GM23248 (cell line): ENCODE data around the gene PDZRN4. TPM values are rescaled to one million over a fixed set of nuclear protein-coding genes. Genes with fewer than 3 reads are reported as not detected.
"Not testable (repeated sequence)": the region's sequence is repeated elsewhere in the genome, so short reads cannot be mapped to it uniquely, and the experiment has no call there.

Source experiments
- DNase-seq: peaks from one replicate; pipeline ENCODE4 v3.0.0-alpha.2; 2015
- H2AFZ ChIP-seq: fragments of 200-600 bp; sonication (generic); 2 replicates; pipeline ENCODE4 v1.6.1; 2016; ENCODE audit warnings: antibody characterized with exemption
- H3F3A ChIP-seq: fragments of 200-600 bp; sonication (generic); 2 replicates; pipeline ENCODE4 v1.6.1; 2016; ENCODE audit warnings: mild to moderate bottlenecking, antibody characterized with exemption, mixed run types; ENCODE audit not compliant: insufficient read depth
- H3K27ac ChIP-seq: fragments of 200-600 bp; sonication (generic); 2 replicates; pipeline ENCODE4 v1.5.1; 2016; ENCODE audit warnings: mild to moderate bottlenecking
- H3K27me3 ChIP-seq: fragments of 200-600 bp; sonication (generic); replicated peaks from 2 replicates; pipeline ENCODE4 v1.6.1; 2016; ENCODE audit warnings: mild to moderate bottlenecking; ENCODE audit not compliant: insufficient read depth
- H3K36me3 ChIP-seq: fragments of 200-600 bp; sonication (generic); 2 replicates; pipeline ENCODE4 v1.6.1; 2016; ENCODE audit warnings: low read depth, mild to moderate bottlenecking
- H3K4me1 ChIP-seq: fragments of 200-600 bp; sonication (generic); 2 replicates; pipeline ENCODE4 v1.6.1; 2016; ENCODE audit warnings: mild to moderate bottlenecking; ENCODE audit not compliant: insufficient read depth
- H3K4me2 ChIP-seq: fragments of 200-600 bp; sonication (generic); one replicate; pipeline ENCODE4 v1.6.1; 2016; ENCODE audit warnings: mild to moderate bottlenecking; ENCODE audit not compliant: unreplicated experiment
- H3K4me3 ChIP-seq: fragments of 200-600 bp; sonication (generic); 2 replicates; pipeline ENCODE4 v1.5.1; 2016; ENCODE audit warnings: mild to moderate bottlenecking
- H3K79me2 ChIP-seq: fragments of 200-600 bp; sonication (generic); 2 replicates; pipeline ENCODE4 v1.6.1; 2016; ENCODE audit warnings: mild to moderate bottlenecking; ENCODE audit not compliant: insufficient read depth
- H3K9ac ChIP-seq: fragments of 200-600 bp; sonication (generic); 2 replicates; pipeline ENCODE4 v1.6.1; 2016; ENCODE audit warnings: mild to moderate bottlenecking
- H3K9me2 ChIP-seq: fragments of 200-600 bp; sonication (generic); 2 replicates; pipeline ENCODE4 v1.6.1; 2016; ENCODE audit warnings: mixed run types, mild to moderate bottlenecking, moderate library complexity; ENCODE audit not compliant: insufficient read depth
- H3K9me3 ChIP-seq: fragments of 200-600 bp; sonication (generic); one replicate; pipeline ENCODE4 v1.6.1; 2017; ENCODE audit warnings: low read depth
- H4K20me1 ChIP-seq: fragments of 200-600 bp; sonication (generic); 2 replicates; pipeline ENCODE4 v1.6.0; 2016; ENCODE audit not compliant: insufficient read depth
- EZH2 ChIP-seq: fragments of 200-600 bp; sonication (generic); IDR thresholded peaks from 2 replicates; pipeline ENCODE4 v1.6.1; 2018; ENCODE audit warnings: antibody characterized with exemption, mild to moderate bottlenecking; ENCODE audit not compliant: insufficient read depth, poor library complexity, severe bottlenecking
- EZH2phosphoT487 ChIP-seq: fragments of 200-600 bp; sonication (generic); IDR thresholded peaks from 2 replicates; pipeline ENCODE4 v1.6.1; 2018; ENCODE audit warnings: antibody characterized with exemption, moderate library complexity, mild to moderate bottlenecking, low read depth; ENCODE audit not compliant: insufficient read depth
- WGBS, 2 experiments: methylation state at CpG; one replicate each; pipeline ENCODE4 v1.1.6; 2015 to 2017; ENCODE audit warnings: low lambda C conversion rate in 2 of 2, low coverage in 1 of 2; ENCODE audit errors: missing lambda C conversion rate in 2 of 2; 5-methylcytosine and 5-hydroxymethylcytosine counted together
- in situ Hi-C: fragments of 300-500 bp; cut with MboI; formaldehyde crosslinking; loops from 2 replicates; pipeline ENCODE4 v1.15.0; 2020
- polyA plus RNA-seq: library from polyadenylated mRNA; unstranded; fragments of >200 nt; fragmentation: Nextera tagmentation; extraction: Ambion mirVana; gene quantifications from 2 replicates; pipeline ENCODE4 v1.2.1, GENCODE V29; 2016
- total RNA-seq: library from RNA; depleted of rRNA; stranded (reverse); fragments of >200 nt; shearing (Covaris generic); gene quantifications from 2 replicates; pipeline ENCODE4 v1.2.3, GENCODE V29; 2014

Gene PDZRN4
- total and polyA plus RNA-seq, 2 experiments from 2014 or later: not detected

- Histone ChIP-seq H3K9me3 (no peaks in the 10 kb centered on the region), H2AFZ (no peak overlapping the region), H3K4me3 (no peak overlapping the region), H4K20me1 (no peaks in the 10 kb centered on the region), H3K27me3 (no peaks in the 10 kb centered on the region), H3K27ac (no peak overlapping the region), H3K79me2 (no peaks in the 10 kb centered on the region), H3K36me3 (no peaks in the 10 kb centered on the region), H3K9ac (no peak overlapping the region), H3F3A (no peaks in the 10 kb centered on the region), H3K9me2 (no peaks in the 10 kb centered on the region), H3K4me2 (no peak overlapping the region), H3K4me1 (no peaks in the 10 kb centered on the region)
- 95 to 100% methylated on average over 3 of the region's 3 CpGs for WGBS, 2 experiments
- in situ Hi-C loops: loop anchor here (10.0 kb wide), 1 partner anchor 747 kb away; no protein-coding TSS in a partner anchor
- no peak for TF ChIP-seq EZH2
- no peak for DNase-seq
Observed at GRCh38 chr12:41277946-41278267, 89.8 kb downstream of the PDZRN4 start.

GRCh38 chr12:41280341-41281095, 92.4 kb downstream of the PDZRN4 start:
- H3K79me2 ChIP-seq, H3K9me2 ChIP-seq, H3K27ac ChIP-seq, in situ Hi-C loops, H3K4me1 ChIP-seq, H4K20me1 ChIP-seq, H2AFZ ChIP-seq, H3K4me3 ChIP-seq, H3F3A ChIP-seq, H3K36me3 ChIP-seq, H3K9ac ChIP-seq, H3K27me3 ChIP-seq, H3K4me2 ChIP-seq, H3K9me3 ChIP-seq, DNase-seq: not testable (repeated sequence)
- 66 to 73% methylated on average over 13 to 14 of the region's 14 CpGs for WGBS, 2 experiments

GRCh38 chr12:41285470-41285869, 97.3 kb downstream of the PDZRN4 start:
- H3K4me2 ChIP-seq, H3K4me3 ChIP-seq, in situ Hi-C loops, H3K4me1 ChIP-seq, H3K9me2 ChIP-seq, H3K9me3 ChIP-seq, DNase-seq, H3F3A ChIP-seq, H4K20me1 ChIP-seq, H3K27me3 ChIP-seq, H3K9ac ChIP-seq, H3K27ac ChIP-seq, H3K79me2 ChIP-seq, H2AFZ ChIP-seq, H3K36me3 ChIP-seq: not testable (repeated sequence)
- WGBS, 2 experiments: 50 to 57% methylated on average over 2 of the region's 2 CpGs

GRCh38 chr12:41286426-41286825, 98.3 kb downstream of the PDZRN4 start:
- H3K4me2 ChIP-seq: no peak overlapping the region
- no peak for DNase-seq
- no peaks in the 10 kb centered on the region for H3K4me1 ChIP-seq
- H3K79me2 ChIP-seq: no peaks in the 10 kb centered on the region
- TF ChIP-seq EZH2phosphoT487 (no peak), EZH2 (no peak)
- no peak overlapping the region for H3K4me3 ChIP-seq
- no peaks in the 10 kb centered on the region for H3K9me3 ChIP-seq
- no peaks in the 10 kb centered on the region for H3K9me2 ChIP-seq
- no peaks in the 10 kb centered on the region for H3K36me3 ChIP-seq
- no peak overlapping the region for H3K9ac ChIP-seq
- 0 to 4% methylated on average over 1 of the region's 1 CpG for WGBS, 2 experiments
- no peaks in the 10 kb centered on the region for H3K27me3 ChIP-seq
- no peaks in the 10 kb centered on the region for H3F3A ChIP-seq
- in situ Hi-C loops: no loop called here
- H3K27ac ChIP-seq: no peak overlapping the region
- H4K20me1 ChIP-seq: no peaks in the 10 kb centered on the region
- no peak overlapping the region for H2AFZ ChIP-seq

GRCh38 chr12:41287500-41288141, 99.5 kb downstream of the PDZRN4 start:
- H3K4me3 ChIP-seq: no peak overlapping the region
- 35 to 38% methylated on average over 2 of the region's 2 CpGs for WGBS, 2 experiments
- no peak for TF ChIP-seq EZH2phosphoT487
- H3F3A ChIP-seq: no peaks in the 10 kb centered on the region
- H3K4me2 ChIP-seq: no peak overlapping the region
- no peak overlapping the region for H3K9ac ChIP-seq
- H2AFZ ChIP-seq: no peak overlapping the region
- H3K27ac ChIP-seq: no peak overlapping the region
- H3K9me3 ChIP-seq: no peaks in the 10 kb centered on the region
- H3K36me3 ChIP-seq: no peaks in the 10 kb centered on the region
- H3K9me2 ChIP-seq: no peaks in the 10 kb centered on the region
- H3K27me3 ChIP-seq: no peaks in the 10 kb centered on the region
- no peaks in the 10 kb centered on the region for H3K4me1 ChIP-seq
- no peak for DNase-seq
- in situ Hi-C loops: no loop called here
- H3K79me2 ChIP-seq: no peaks in the 10 kb centered on the region
- no peaks in the 10 kb centered on the region for H4K20me1 ChIP-seq
